HG02885 (cell line): ENCODE measurements around the gene SLTM.
"Not testable (repeated sequence)": the region's sequence is repeated elsewhere in the genome, so short reads cannot be mapped to it uniquely, and the experiment has no call there.

Source experiments
- ATAC-seq: cut with Tn5 transposase; IDR thresholded peaks from one replicate; pipeline ENCODE4 v1.9.1; 2021; ENCODE audit warnings: mild to moderate bottlenecking; ENCODE audit not compliant: unreplicated experiment, poor library complexity

The SLTM gene

GRCh38 chr15:58931987-58932588, 1.4 kb downstream of the SLTM start:
- no peak for ATAC-seq

- no peak for ATAC-seq
These were observed 3.5 kb downstream of the SLTM start for GRCh38 chr15:58929891-58930416.

GRCh38 chr15:58926823-58927222, 6.7 kb downstream of the SLTM start:
- ATAC-seq, result no peak

DNA sequence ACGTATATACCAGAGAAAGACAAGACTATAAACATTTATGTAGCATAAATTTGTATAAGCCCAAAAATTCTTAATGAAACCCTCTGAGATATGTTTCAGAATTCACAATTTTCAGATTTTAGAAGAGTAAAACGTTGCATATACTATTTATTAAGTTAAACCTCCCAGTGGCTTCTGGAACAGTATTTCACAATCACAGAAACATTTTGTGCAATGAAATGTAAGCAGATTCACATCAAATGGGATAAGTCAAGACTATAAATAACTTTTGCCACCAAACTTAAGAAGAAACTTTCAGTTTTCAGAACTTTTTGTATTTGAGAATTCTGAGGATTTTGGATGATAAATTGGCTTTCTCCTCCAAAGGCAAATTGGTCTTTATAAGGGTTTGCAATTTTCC, 9.2 kb downstream of the SLTM start:
- no peak for ATAC-seq

DNA sequence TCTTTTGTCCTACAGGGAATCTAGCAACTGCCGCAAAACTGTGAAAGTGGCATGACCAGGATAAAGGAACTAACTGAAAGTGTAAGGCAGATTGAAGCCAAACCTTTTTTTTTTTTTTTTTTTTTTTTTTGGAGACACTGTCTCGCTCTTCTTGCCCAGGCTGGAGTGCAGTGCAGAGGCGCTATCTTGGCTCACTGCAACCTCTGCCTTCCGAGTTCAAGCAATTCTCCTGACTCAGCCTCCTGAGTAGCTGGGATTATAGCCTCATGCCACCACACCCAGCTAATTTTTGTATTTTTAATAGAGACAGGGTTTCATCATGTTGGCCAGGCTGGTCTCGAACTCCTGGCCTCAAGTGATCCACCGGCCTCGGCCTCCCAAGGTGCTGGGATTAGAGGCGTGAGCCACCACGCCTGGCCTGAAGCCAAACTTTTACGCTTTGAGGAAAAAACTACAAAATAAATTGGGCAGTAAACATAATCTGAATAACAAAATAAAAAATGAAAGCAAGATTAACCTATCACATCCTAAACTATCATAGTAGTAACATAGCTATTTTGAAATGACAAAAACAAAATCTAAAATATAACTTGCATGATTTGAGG, 9.7 kb downstream of the SLTM start:
- no peak for ATAC-seq

DNA sequence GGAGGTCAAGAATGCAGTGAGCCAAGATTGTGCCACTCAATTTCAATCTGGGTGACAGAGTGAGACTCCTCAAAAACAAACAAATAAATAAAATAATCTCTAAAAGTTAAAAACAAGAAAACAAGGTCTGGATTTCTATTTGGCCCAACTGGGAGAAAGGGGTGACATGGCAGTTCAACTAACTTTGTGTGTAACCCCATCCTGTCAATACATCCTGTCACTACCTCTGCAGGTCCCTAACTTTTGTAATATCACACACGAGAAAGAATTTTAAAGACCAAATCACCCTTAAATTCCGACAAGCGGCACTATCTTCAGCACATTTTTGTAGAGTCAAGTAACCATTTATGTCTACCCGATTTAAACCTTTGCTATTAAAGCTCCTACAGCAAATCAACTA, 10.2 kb downstream of the SLTM start:
- ATAC-seq, result no peak

- ATAC-seq, result no peak
These were observed 12.2 kb downstream of the SLTM start for GRCh38 chr15:58921267-58921790.

DNA sequence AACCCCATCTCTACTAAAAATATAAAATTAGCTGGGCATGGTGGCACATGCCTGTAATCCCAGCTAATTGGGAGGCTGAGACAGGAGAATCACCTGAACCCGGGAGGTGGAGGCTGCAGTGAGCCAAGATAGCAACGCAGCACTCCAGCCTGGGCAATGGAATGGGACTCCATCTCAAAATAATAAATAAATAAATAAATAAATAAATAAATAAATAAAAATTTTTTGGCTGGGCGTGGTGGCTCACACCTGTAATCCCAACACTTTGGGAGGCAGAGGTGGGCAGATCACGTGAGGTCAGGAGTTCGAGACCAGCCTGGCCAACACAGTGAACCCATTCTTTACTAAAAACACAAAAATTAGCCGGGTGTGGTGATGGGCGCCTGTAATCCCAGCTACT, 13.0 kb downstream of the SLTM start:
- ATAC-seq, result not testable (repeated sequence)

DNA sequence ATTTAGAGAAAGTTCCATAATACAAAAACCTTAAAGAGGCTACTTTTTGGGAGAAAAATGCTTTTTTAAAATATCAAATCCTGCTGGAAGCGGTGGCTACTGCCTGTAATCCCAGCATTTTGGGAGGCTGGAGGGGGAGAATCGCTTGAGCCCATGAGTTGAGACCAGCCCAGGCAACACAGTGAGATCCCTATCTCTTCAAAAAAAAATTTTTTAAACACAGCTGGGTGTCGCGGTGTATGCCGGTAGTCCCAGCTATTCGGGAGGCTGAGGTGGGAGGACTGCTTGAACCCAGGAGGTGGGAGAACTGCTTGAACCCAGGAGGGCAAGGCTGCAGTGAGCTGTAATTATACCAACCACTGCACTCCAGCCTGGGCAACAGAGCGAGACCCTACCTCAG, 14.2 kb downstream of the SLTM start:
- ATAC-seq, result no peak

GRCh38 chr15:58918239-58918638, 15.2 kb downstream of the SLTM start:
- ATAC-seq, result no peak

- not testable (repeated sequence) for ATAC-seq
These were observed 15.8 kb downstream of the SLTM start for GRCh38 chr15:58917613-58918129.

- no peak for ATAC-seq
These were observed 16.5 kb downstream of the SLTM start for GRCh38 chr15:58916962-58917361.

- no peak for ATAC-seq
These were observed 23.0 kb downstream of the SLTM start for GRCh38 chr15:58910456-58910855.

- no peak for ATAC-seq
These were observed 23.9 kb downstream of the SLTM start for GRCh38 chr15:58909616-58910015.

GRCh38 chr15:58908550-58909309, 24.7 kb downstream of the SLTM start:
- ATAC-seq, result no peak

- ATAC-seq, result no peak
These were observed 32.8 kb downstream of the SLTM start for GRCh38 chr15:58900631-58901030.

- ATAC-seq, result no peak
These were observed 35.3 kb downstream of the SLTM start for GRCh38 chr15:58898150-58898680.

DNA sequence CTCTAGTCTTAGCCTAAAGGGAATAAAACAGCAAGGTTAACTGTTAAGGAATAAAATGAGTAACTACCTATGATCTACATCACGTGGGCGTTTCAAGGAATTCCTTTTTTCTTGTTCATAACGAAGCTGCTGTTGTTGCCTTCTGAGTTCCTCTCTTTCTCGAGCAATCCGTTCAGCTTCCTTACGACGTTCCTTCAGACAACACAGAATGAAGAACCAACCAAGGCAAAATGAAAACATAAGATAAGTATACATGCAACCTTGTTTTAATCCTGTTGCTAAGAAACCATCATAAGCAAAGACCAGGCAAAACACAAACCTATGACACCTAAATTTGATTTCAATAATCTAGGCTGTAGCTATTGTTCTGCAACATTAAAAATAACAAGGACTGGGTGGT, 44.1 kb downstream of the SLTM start:
- ATAC-seq, result no peak

GRCh38 chr15:58886921-58887320, 46.6 kb downstream of the SLTM start:
- no peak for ATAC-seq

DNA sequence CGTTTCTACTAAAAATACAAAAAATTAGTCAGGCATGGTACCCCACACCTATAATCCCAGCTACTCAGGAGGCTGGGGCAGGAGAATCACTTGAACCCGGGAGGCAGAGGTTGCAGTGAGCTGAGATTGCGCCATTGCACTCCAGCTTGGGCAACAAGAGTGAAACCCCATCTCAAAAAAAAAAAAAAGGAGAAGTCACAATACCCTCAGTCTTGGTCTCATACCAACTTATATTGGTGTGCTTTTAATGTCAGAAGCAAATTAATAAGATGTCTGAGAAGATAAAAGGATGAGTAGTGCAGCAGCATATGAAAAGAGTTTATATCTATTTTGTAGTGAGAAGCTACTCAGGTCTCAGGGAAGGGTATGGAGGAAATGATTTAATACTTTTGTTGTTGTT, 49.6 kb downstream of the SLTM start:
- not testable (repeated sequence) for ATAC-seq

DNA sequence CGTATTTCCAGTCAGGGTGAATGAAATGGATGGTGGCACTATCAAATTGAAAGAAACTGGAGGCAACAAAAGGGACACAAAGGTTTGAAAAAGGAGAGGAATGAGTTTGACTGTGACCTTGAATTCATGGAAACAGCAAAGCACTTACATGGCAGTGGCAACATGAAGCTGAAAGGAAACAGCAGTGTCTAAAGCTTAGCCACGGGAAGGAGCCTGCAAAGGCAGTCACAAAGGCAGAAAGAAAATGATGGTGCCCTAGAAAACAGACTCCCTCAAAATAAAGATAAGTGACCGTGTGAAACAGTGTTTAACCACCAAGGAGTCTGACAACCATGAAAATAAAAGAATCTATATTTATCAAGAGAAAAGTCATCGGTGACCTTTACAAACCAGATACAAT, 51.2 kb downstream of the SLTM start:
- ATAC-seq, result no peak
